ENCODE data around the gene KMT2D. TPM values are rescaled to one million over a fixed set of nuclear protein-coding genes. Genes with fewer than 3 reads are reported as not detected.

Gene KMT2D
- total and polyA plus RNA-seq, 2 of the 8 experiments (the other 6 are each of a cell fraction or from before 2014, with no cell fraction given), result 9.1 to 86.3 TPM

DNA sequence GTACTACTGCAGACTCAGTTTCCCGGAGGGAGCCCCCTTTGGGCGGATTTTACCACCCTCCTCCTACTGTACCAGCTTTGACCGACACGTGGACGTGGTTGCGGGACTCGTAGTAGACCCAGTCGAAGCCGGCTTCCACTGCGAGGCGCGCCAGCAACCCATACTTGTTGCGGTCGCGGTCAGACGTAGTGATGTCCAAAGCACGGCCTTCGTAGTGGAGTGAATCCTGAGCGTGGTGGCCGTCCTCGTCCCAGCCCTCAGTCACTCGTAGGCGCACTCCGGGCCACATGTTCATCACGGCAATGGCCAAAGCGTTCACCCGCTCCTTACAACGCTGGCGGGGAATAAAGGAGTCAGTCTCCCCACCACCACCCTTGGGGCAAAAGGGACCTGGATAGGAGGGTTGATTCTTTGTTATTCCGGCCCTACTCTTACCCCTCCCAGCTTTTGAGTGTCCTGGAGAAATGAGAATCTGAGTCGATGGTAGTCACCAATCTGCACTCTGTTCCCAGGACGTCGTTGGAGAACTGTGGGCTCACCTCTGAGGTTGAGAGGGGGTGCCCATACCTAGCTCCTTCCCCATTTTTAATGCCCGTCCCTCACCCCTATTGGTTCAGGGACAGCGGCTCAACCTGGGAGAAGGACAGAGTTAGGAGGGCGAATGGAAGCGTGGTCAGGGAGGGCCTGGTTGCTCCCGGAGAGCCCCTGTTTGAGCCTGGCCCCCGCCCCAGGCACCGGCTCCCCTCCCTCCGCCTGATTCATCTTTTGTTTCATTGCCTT, 30.7 kb upstream of the KMT2D start (continued):
- peak; percentile 60 for TF ChIP-seq SUZ12 (IDR thresholded peaks at IDR 0.05; ENCODE audit: low read length)

Measured in H1 (cell line).